Fibroblast of mammary gland (primary cell): ENCODE measurements around the gene NTM.

Experiments used
- DNase-seq: peaks from one replicate; pipeline ENCODE4 v3.0.0-alpha.2; 2010; ENCODE audit warnings: low read depth
- H3K4me3 ChIP-seq: 2 replicates; pipeline ENCODE4 v1.5.1; 2011; ENCODE audit warnings: low read depth, mild to moderate bottlenecking, low read length, moderate library complexity; ENCODE audit not compliant: control insufficient read depth
- TF ChIP-seq, protein P1 (sequence below): conservative IDR thresholded peaks from 2 replicates; pipeline ENCODE4 v1.5.1; 2011; ENCODE audit warnings: low read depth, low read length, inconsistent platforms; ENCODE audit not compliant: control insufficient read depth, insufficient read depth

The NTM gene

DNA sequence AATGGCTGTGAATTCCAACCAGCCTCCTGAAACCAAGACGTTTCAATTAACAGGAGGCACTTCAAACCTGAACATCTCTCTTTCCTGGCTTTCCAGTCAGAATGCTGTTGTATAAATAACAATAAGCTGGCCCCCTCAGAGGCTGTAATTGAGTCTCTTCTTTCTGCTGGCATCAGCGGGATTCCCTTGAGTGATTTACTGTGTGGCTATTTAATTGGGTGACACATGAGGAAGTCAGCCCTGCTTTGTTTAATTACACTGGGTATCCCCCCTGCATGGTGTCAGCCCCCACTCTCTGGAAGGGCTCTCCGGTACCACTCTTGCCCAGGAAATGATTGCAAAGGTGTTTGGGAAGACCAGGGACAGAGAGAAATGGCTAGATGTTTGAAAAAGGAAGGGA, 101.6 kb downstream of the NTM start:
- TF ChIP-seq, protein P1, sequence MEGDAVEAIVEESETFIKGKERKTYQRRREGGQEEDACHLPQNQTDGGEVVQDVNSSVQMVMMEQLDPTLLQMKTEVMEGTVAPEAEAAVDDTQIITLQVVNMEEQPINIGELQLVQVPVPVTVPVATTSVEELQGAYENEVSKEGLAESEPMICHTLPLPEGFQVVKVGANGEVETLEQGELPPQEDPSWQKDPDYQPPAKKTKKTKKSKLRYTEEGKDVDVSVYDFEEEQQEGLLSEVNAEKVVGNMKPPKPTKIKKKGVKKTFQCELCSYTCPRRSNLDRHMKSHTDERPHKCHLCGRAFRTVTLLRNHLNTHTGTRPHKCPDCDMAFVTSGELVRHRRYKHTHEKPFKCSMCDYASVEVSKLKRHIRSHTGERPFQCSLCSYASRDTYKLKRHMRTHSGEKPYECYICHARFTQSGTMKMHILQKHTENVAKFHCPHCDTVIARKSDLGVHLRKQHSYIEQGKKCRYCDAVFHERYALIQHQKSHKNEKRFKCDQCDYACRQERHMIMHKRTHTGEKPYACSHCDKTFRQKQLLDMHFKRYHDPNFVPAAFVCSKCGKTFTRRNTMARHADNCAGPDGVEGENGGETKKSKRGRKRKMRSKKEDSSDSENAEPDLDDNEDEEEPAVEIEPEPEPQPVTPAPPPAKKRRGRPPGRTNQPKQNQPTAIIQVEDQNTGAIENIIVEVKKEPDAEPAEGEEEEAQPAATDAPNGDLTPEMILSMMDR: no peak
- DNase-seq: no peak
- H3K4me3 ChIP-seq: no peak overlapping the region

DNA sequence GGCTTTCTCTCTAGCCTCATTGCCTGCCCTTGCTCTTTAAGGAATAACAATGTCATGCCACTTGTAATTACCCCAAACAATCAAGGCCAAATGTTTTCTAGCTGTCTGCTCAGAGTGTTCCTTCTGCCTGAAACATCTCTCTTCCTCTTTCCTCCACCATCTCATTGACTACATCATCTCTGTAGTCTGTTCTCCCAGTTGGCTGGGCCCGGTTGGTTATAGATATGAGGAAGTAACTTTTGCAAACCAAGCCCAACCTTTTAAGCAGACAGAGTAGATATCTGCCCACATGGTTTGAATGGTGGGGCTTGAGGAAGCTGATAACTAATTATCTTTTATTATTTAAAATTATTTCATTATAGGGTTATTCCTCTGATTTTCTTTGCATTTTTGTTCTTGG, 104.5 kb downstream of the NTM start:
- no peak overlapping the region for H3K4me3 ChIP-seq
- TF ChIP-seq, protein P1: no peak
- DNase-seq: no peak

DNA sequence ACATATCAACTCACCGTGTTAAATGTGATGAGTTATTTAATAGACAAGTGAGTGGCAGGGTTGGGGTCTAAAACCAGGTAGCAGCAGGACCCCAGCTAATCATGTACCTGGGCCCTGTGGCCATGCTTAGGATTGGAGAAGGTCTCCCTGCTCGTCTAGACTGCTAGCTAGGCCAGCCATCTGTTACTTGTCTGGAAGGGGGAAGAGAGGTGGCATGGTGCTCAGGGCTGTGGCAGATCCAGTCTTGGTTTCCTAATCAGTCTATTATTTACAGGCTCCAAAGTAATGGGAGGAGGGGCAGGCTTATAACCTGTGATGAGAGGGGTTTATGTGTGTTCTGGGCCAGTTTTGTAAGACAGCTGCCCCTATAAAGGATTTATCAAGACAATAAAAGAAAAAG, 105.9 kb downstream of the NTM start:
- no peak overlapping the region for H3K4me3 ChIP-seq
- TF ChIP-seq, protein P1: no peak
- no peak for DNase-seq

DNA sequence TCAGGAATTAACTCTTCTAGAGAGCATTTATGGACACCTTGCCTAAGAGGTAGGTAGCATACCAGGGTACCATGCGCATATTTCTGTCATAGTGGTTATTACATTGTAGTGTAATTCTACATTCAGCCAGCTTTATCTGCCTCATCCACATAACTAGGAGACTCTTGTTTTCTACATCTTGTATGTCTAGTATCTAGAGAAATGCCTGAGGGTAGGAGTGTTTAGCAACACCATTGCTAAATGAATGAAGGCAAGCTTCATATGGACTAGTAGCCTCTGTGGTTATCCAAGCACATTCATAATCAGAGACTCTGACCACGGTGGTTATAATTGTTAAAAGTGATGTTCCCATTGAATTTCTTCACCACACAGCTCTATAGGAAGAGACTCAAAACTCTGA, 107.9 kb downstream of the NTM start:
- DNase-seq: no peak
- H3K4me3 ChIP-seq: no peak overlapping the region
- TF ChIP-seq, protein P1: no peak

DNA sequence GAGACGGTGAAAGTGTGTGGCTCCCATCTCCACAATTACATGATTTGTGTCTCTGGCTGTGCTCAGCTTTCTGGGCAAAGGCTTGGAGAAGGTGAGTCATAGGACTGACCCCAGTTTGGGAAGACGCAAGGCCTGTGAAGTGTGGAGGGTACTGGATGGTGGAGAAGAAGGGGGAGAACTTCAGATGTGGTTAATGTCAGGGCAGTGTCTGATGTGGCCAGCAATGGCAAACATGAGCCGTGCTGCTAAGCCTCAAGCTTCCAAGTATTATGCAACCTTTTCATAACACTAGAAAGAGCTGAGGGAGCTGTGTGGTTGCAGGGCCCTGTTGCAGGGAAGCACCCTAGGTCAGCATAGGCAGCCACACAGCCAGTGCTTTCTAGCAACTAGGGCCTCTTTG, 110.9 kb downstream of the NTM start:
- TF ChIP-seq, protein P1: no peak
- H3K4me3 ChIP-seq: no peak overlapping the region

DNA sequence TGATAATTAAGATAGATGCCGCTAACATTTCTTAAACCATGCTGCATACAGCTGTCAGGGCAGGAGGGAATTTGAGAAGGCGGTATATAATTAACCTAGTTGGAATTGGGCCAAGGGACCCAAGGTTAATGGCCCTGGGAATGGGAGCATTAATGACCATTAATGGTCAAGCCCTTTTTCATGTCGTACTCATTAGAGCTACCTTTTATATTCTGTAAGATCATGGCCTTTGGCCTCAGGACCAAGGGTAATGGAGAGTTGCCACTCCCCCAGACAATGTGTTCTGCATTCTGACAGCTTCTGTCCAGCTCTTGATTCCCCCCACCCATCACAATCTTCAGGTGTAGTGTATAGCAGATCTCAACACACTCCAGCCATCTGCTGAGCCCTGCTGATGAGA, 111.6 kb downstream of the NTM start:
- TF ChIP-seq, protein P1: no peak

More for the DNA sequence above, 110.9 kb downstream of the NTM start:
- no peak for DNase-seq

DNA sequence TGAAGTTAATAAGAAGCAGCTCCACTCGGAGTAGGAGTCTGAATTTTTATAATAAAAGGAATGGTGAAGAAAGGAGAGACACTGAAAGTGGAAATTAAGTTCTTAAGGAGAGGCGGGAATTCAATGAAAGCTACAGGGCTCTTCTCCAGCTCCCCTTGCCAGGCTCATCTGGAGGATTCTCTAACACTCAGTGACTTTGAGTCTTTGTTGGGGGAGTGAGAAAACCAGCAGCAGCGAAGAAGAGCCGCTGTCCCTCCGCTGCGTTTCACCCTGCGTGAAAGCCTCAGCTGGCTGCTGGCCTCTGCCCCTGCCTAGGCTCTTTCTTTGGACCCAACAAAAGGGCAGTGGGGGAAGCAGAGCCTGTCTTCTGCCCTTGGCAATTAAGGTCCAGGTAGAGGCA, 113.0 kb downstream of the NTM start:
- DNase-seq: no peak
- TF ChIP-seq, protein P1: no peak
- no peak overlapping the region for H3K4me3 ChIP-seq

More for the DNA sequence above, 111.6 kb downstream of the NTM start:
- DNase-seq: no peak
- H3K4me3 ChIP-seq: no peak overlapping the region
